ENCODE data around the gene HIKESHI.

- TF ChIP-seq, protein P1, sequence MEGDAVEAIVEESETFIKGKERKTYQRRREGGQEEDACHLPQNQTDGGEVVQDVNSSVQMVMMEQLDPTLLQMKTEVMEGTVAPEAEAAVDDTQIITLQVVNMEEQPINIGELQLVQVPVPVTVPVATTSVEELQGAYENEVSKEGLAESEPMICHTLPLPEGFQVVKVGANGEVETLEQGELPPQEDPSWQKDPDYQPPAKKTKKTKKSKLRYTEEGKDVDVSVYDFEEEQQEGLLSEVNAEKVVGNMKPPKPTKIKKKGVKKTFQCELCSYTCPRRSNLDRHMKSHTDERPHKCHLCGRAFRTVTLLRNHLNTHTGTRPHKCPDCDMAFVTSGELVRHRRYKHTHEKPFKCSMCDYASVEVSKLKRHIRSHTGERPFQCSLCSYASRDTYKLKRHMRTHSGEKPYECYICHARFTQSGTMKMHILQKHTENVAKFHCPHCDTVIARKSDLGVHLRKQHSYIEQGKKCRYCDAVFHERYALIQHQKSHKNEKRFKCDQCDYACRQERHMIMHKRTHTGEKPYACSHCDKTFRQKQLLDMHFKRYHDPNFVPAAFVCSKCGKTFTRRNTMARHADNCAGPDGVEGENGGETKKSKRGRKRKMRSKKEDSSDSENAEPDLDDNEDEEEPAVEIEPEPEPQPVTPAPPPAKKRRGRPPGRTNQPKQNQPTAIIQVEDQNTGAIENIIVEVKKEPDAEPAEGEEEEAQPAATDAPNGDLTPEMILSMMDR (IDR thresholded peaks at IDR 0.05): no peak
- no peak for TF ChIP-seq ZFX (IDR thresholded peaks at IDR 0.05; ENCODE audit: borderline replicate concordance)
Observed at GRCh38 chr11:86302092-86302793, at the start of gene HIKESHI.

All from 22Rv1 (cell line).